A549 treated with CORT108297 at 1 μM for 4 hours (cell line): ENCODE measurements around the gene SPATA31D3. TPM values are rescaled to one million over a fixed set of nuclear protein-coding genes. Genes with fewer than 3 reads are reported as not detected.

Experiments
- total RNA-seq: library from RNA; stranded (reverse); fragments of 200-300 nt; extraction: Qiagen RNA extraction; gene quantifications from 5 replicates; pipeline ENCODE4 v1.2.3, GENCODE V29; 2022

The SPATA31D3 gene
- not detected in 5 replicates for total RNA-seq

DNA sequence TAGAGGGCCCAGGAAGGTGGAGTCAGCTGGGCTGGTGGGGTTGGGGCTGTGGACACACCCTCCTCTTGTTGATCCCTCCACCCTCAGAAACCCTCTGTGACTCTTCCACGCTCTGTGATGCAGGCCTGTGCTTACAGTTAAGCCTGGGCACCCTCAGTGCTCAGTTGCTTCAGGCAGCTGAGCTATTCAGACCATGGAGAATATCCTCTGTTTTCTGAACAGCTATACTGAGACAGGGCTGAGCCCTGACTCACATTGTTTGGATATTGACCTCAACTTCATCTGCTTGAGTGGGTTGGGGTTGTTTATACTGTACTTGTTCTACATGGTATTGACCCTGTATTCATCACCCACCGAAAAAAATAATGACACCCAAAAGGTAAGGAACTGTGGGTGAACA is at the start of gene SPATA31D3:
Gene SPATA31D3 (plus strand): TSS at position 108 of the 400 bp plus-strand sequence. CDS start 86 bp downstream, at position 194.

GRCh38 chr9:81928305-81928704 is 15.0 kb upstream of the SPATA31D3 start, which contains the start of gene SPATA31D4:
Gene SPATA31D4 (plus strand): TSS chr9:81928428. CDS start chr9:81928514, 86 bp downstream.

DNA sequence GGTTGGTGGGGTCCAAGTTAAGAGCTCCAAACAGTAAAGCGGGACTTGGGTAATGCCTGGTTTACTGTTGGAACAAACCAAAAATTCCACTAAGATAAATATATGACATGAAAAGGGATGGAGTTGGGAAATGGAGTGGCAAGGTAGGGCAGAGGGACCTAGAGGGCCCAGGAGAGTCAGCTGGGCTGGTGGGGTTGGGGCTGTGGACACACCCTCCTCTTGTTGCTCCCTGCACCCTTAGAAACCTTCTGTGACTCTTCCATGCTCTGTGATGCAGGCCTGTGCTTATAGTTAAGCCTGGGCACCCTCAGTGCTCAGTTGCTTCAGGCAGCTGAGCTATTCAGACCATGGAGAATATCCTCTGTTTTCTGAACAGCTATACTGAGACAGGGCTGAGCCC is 45.2 kb downstream of the SPATA31D3 start, which contains the start of gene SPATA31D1:
Gene SPATA31D1 (plus strand): TSS at position 301 of the 400 bp plus-strand sequence. CDS start 47 bp downstream, at position 348.

Other genes with a start within 250 kb of the SPATA31D3 start
- gene SPATA31D4, start 15.1 kb upstream of the SPATA31D3 start, total RNA-seq, result not detected in 5 replicates
- not detected in 5 replicates for gene SPATA31D1, start 45.3 kb downstream of the SPATA31D3 start, total RNA-seq